ENCODE results near the gene ELOF1. TPM values are rescaled to one million over a fixed set of nuclear protein-coding genes. Genes with fewer than 3 reads are reported as not detected.

ELOF1 gene
- total and polyA plus RNA-seq, 2 experiments from 2014 or later: 30.3 to 72.6 TPM

- Histone ChIP-seq H3K9me3 (ENCODE audit: low read depth) (no peaks in the 10 kb centered on the region), H3K79me2 (no peaks in the 10 kb centered on the region), H3K27me3 (no peaks in the 10 kb centered on the region), H2AFZ (no peak overlapping the region), H3K27ac (no peak overlapping the region), H3K9me2 (replicated peaks; ENCODE audit: insufficient read depth) (no peaks in the 10 kb centered on the region), H3K36me3 (replicated peaks; ENCODE audit: insufficient read depth, low read depth) (no peaks in the 10 kb centered on the region), H3K4me3 (no peak overlapping the region), H4K20me1 (ENCODE audit: insufficient read depth, poor library complexity, severe bottlenecking) (no peaks in the 10 kb centered on the region), H3K4me1 (ENCODE audit: insufficient read depth) (no peaks in the 10 kb centered on the region), H3K4me2 (no peak overlapping the region)
- no peak for TF ChIP-seq EZH2 (IDR thresholded peaks at IDR 0.05; ENCODE audit: borderline replicate concordance)
- TF ChIP-seq CTCF (IDR thresholded peaks at IDR 0.05; ENCODE audit: poor library complexity): no peak
- no peak for TF ChIP-seq EZH2phosphoT487 (IDR thresholded peaks at IDR 0.05; ENCODE audit: low read depth, severe bottlenecking, unreplicated experiment)
- 91% methylated on average over 6 of the region's 6 CpGs for WGBS (ENCODE audit: low lambda C conversion rate, missing lambda C conversion rate)
- no peak for DNase-seq (ENCODE audit: low spot score)
Observed at GRCh38 chr19:11586331-11586730, 27.3 kb upstream of the ELOF1 start.

GRCh38 chr19:11581740-11582139 is 22.7 kb upstream of the ELOF1 start:
- Histone ChIP-seq H3K4me3 (no peak overlapping the region), H3K79me2 (no peaks in the 10 kb centered on the region), H3K9me2 (replicated peaks; ENCODE audit: insufficient read depth) (no peaks in the 10 kb centered on the region), H3K4me2 (no peak overlapping the region), H3K4me1 (ENCODE audit: insufficient read depth) (no peaks in the 10 kb centered on the region), H3K27me3 (no peaks in the 10 kb centered on the region), H3K9me3 (ENCODE audit: low read depth) (no peaks in the 10 kb centered on the region), H4K20me1 (ENCODE audit: insufficient read depth, poor library complexity, severe bottlenecking) (no peaks in the 10 kb centered on the region), H3K36me3 (replicated peaks; ENCODE audit: insufficient read depth, low read depth) (no peaks in the 10 kb centered on the region), H3K27ac (no peak overlapping the region), H2AFZ (no peak overlapping the region)
- WGBS (ENCODE audit: low lambda C conversion rate, missing lambda C conversion rate): 72% methylated on average over 3 of the region's 3 CpGs
- TF ChIP-seq EZH2 (IDR thresholded peaks at IDR 0.05; ENCODE audit: borderline replicate concordance): no peak
- no peak for TF ChIP-seq CTCF (IDR thresholded peaks at IDR 0.05; ENCODE audit: poor library complexity)
- TF ChIP-seq EZH2phosphoT487 (IDR thresholded peaks at IDR 0.05; ENCODE audit: low read depth, severe bottlenecking, unreplicated experiment): no peak
- DNase-seq (ENCODE audit: low spot score): no peak

- Histone ChIP-seq H4K20me1 (ENCODE audit: insufficient read depth, poor library complexity, severe bottlenecking) (no peaks in the 10 kb centered on the region), H2AFZ (no peak overlapping the region), H3K79me2 (no peaks in the 10 kb centered on the region), H3K4me1 (ENCODE audit: insufficient read depth) (no peaks in the 10 kb centered on the region), H3K9me3 (ENCODE audit: low read depth) (no peaks in the 10 kb centered on the region), H3K4me3 (no peak overlapping the region), H3K9me2 (replicated peaks; ENCODE audit: insufficient read depth) (no peaks in the 10 kb centered on the region), H3K36me3 (replicated peaks; ENCODE audit: insufficient read depth, low read depth) (no peaks in the 10 kb centered on the region), H3K27me3 (no peaks in the 10 kb centered on the region), H3K27ac (no peak overlapping the region), H3K4me2 (no peak overlapping the region)
- TF ChIP-seq CTCF (IDR thresholded peaks at IDR 0.05; ENCODE audit: poor library complexity): no peak
- no peak for TF ChIP-seq EZH2phosphoT487 (IDR thresholded peaks at IDR 0.05; ENCODE audit: low read depth, severe bottlenecking, unreplicated experiment)
- no peak for TF ChIP-seq EZH2 (IDR thresholded peaks at IDR 0.05; ENCODE audit: borderline replicate concordance)
- no peak for DNase-seq (ENCODE audit: low spot score)
- 90% methylated on average over 4 of the region's 4 CpGs for whole genome bisulfite sequencing (ENCODE audit: low lambda C conversion rate, missing lambda C conversion rate)
Observed at GRCh38 chr19:11580116-11580515, 21.1 kb upstream of the ELOF1 start.

Data from hepatocyte (in vitro differentiated cells).